DMS79 treated with DMSO at 0.1 percent for 48 hours (cell line): ENCODE results near the gene KCNG2.
A peak's percentile ranks its signal among the peaks of the same experiment; 100 is the strongest.
"Not testable (repeated sequence)": the region's sequence is repeated elsewhere in the genome, so short reads cannot be mapped to it uniquely, and the experiment has no call there.

Experiments used
- DNase-seq: peaks from one replicate; lab custom pipeline; 2025; lab: John Stamatoyannopoulos, UW

Gene KCNG2, protein sequence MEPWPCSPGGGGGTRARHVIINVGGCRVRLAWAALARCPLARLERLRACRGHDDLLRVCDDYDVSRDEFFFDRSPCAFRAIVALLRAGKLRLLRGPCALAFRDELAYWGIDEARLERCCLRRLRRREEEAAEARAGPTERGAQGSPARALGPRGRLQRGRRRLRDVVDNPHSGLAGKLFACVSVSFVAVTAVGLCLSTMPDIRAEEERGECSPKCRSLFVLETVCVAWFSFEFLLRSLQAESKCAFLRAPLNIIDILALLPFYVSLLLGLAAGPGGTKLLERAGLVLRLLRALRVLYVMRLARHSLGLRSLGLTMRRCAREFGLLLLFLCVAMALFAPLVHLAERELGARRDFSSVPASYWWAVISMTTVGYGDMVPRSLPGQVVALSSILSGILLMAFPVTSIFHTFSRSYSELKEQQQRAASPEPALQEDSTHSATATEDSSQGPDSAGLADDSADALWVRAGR

GRCh38 chr18:79797518-79798345, at the start of gene KCNG2:
KCNG2 (plus strand) TSS chr18:79797938; CDS start chr18:79863668, 65,730 bp downstream.
- no peak for DNase-seq

GRCh38 chr18:79748321-79749180, 49.2 kb upstream of the KCNG2 start:
- no peak for DNase-seq

DNA sequence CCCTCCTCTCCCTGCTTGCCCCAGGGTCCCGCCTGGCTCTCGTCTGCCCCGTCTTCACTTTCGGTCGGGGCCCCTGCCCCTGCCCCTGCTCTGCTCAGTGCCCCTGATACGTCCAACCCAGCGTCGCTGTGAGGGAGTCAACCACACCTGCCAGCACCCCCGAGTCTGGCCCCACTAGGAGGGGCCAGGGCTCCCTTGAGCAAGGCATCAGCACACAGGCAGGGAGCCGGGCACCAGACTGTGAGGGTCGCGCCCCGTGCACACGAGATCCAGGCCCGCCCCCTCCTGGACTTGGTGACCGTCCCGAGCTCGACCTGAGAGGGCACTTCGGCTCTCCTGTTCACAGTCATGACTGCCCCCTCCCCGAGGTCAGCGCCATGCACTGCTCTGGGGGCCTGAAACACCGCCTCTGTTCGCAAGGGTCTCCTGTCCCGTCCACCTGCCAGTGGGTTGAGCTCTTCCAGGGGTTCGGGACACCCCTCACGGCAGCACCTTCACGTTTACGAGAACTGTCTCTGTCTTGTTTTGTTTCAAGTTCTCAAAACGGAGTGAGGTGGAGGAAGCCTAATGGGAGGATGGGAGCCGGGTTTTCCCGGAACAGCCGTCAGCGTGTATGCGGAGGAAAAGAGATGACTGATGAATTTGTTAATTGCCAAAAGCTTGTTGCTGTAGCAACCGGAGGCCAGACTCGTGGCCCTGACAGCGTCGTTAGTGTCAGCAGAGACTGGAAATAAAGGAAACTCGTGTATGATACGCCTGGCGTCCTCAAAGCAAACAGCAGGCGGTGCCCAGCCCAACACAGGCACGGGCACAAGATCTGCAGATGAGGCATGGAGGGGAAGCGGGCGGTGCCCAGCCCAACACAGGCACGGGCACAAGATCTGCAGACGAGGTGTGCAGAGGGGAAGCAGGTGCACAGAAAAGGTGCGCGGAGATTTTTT, 48.2 kb upstream of the KCNG2 start:
- peak; percentile 38 for DNase-seq

DNA sequence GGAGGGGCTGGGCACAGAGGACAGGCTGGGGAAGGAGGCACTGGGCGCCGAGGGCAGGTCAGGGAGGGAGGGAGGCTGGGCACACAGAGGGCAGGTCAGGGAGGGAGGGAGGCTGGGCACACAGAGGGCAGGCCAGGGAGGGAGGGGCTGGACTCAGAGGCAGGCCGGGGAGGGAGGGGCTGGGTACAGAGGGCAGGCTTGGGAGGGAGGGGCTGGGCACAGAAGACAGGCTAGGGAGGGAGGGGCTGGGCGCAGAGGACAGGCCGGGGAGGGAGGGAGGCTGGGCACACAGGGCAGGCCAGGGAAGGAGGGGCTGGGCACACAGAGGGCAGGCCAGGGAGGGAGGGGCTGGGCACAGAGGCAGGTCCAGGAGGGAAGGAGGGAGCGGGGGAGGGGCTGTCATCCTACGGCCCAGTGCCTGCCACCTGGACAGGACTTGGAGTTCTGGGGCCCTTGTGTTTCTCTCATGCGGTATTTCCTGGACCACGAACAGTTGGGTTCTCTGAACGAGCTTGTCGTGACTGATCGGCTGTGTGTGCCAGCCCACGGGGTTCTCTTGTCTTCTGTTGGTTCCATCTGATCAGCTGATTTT, 46.7 kb upstream of the KCNG2 start:
- peak; percentile 59 for DNase-seq

DNA sequence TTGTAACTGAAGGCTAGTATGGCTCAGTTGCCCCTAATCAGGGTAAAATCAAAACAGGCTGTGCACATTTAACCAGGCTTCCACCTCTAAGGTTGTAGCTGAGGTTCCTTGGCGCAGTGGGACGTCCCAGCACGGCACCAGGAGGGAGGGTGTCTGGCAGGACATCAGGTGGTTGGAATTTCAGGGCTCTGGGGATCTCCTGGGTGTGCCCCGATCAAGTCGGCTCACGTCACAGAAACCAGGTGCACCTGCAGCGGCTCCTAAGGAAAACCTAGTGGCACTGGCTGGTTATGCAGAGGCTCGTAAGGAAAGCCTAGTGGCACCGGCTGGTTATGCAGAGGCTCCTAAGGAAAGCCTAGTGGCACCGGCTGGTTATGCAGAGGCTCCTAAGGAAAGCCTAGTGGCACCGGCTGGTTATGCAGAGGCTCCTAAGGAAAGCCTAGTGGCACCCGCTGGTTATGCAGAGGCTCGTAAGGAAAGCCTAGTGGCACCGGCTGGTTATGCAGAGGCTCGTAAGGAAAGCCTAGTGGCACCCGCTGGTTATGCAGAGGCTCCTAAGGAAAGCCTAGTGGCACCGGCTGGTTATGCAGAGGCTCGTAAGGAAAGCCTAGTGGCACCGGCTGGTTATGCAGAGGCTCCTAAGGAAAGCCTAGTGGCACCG, 45.7 kb upstream of the KCNG2 start:
- not testable (repeated sequence) for DNase-seq

DNA sequence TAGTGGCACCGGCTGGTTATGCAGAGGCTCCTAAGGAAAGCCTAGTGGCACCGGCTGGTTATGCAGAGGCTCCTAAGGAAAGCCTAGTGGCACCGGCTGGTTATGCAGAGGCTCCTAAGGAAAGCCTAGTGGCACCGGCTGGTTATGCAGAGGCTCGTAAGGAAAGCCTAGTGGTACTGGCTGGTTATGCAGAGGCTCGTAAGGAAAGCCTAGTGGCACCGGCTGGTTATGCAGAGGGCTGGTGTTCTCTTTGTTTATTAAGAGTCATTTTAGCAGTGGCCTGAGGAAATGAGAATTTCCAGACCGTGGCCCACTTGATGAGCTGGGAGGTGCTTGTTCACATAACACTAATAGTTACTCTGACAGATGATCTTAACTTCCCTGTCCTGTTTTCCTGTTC, 44.8 kb upstream of the KCNG2 start:
- DNase-seq = not testable (repeated sequence)

- no peak for DNase-seq
Measured at GRCh38 chr18:79753391-79753851, 44.3 kb upstream of the KCNG2 start.

- DNase-seq = no peak
Measured at GRCh38 chr18:79754022-79754761, 43.5 kb upstream of the KCNG2 start.

DNA sequence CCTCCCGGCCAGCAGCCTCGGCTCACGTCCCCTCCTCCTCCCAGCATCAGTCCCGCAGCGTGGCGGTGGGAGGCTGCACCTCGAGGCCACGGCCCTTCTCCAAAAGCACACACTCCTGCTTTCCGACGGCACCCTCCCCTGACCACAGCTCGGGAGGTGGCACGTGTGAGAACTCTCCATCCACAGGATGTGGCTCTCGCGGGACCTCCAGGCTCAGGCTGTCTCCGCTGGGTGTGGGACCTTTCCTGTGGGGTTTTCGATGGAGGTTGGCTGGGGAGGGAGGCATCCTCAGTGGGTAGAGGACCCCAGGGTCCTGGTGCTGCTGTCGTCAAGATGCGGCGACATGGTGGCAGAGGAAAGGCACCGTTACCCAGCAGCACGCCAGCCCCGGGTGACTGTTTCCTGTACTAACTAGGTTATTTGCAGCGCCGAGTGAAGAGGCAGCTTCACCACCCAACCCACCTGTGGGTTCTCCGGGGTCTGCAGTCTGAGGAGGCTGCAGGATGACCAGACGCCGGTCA, 42.8 kb upstream of the KCNG2 start:
- DNase-seq = no peak

DNA sequence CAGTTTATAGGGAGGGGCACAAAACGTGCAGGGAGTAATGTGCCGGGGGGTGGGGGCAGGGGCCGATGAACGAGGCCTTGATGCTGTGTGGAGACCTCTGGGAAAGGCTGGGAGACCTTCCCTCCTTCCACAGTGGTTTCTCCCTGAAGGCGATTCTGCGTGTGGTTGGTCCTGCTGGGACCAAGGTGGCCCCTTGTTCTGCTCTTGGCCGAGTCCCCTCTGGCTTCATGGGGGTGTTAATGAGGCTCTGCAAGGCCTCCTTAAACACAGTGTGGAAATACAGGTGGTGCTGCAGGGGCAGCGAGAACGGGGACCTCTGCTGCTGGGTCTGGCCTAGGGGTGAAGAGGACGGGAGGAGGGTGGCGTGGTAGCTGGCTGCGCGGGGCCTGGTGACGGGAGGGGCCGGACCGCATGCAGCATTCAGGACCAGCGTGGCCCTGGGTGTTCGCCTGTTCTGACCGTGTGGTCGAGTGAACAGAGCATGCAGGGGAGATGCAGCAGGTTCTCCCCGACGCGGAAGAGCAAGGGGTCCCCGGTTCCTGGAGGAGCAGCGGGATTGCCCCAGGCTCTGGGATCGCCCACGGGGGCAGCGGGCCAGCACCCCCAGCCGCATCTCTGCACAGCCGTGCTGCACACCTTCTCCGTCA, 42.1 kb upstream of the KCNG2 start:
- no peak for DNase-seq

DNA sequence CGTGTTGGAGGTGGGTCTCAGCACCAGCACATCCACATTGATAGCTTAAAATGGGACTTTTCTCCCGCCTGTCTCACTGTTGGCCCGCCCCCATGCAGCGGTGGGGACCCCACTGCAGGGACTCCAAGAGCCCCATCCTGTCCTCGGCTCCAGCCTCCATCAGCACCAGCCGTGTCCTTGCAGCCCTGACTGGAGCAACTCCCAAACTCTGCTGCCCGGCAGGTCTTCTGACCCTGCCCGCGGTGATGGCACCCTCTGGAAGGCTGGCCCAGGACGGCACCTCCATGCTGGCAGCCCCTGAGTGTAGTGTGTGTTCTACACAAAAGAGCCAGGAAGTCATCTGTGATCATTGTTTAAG, 41.6 kb upstream of the KCNG2 start:
- DNase-seq = no peak

DNA sequence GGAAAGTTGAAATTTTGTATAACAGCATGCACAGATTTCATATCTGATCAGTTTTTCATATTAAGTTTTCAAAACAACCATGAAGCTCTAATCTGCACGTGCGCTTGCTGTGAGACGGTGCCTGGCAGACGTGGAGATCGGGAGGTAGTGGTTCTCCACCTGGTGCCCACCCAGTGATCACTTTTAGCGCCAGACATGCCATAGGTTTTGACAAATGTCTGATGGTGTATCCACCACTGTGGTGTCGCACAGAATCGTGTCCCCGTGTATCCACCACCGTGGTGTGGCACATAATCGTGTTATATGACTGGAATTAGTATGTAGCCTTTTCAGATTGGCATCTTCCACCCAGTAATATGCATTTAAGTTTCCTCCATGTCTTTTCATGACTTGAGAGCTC, 40.9 kb upstream of the KCNG2 start:
- no peak for DNase-seq

- DNase-seq = no peak
Measured at GRCh38 chr18:79760348-79760747, 37.4 kb upstream of the KCNG2 start.

- DNase-seq = no peak
Measured at GRCh38 chr18:79760881-79761280, 36.9 kb upstream of the KCNG2 start.

GRCh38 chr18:79763407-79763806, 34.3 kb upstream of the KCNG2 start:
- DNase-seq = no peak

GRCh38 chr18:79764131-79764530, 33.6 kb upstream of the KCNG2 start:
- DNase-seq = no peak

- peak; percentile 35 for DNase-seq
Measured at GRCh38 chr18:79765491-79766245, 32.1 kb upstream of the KCNG2 start.

DNA sequence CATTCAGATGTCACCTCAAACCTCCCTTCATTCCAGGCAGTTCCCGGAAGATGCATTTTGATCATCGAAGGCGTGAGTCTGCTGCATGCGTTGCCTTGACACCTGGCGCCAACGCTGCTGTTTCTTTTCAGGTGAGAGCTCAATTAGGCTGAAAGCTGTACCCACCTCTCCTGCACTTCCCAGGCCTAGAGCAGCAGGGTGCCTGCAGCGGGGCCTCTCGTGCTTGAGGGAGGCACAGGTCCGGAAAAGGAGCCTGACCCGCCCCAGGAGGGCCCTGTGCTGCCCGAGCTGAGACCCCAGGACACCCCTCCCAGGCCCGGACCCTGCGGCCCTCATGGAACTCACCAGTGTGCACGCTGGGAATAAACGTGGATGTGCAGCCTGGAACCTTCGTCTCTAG, 31.4 kb upstream of the KCNG2 start:
- DNase-seq = peak; percentile 35
